HG02759 (cell line): Measurements from ENCODE around the gene PPP4R4.
"Not testable (repeated sequence)": the region's sequence is repeated elsewhere in the genome, so short reads cannot be mapped to it uniquely, and the experiment has no call there.

Experiments used
- ATAC-seq: cut with Tn5 transposase; IDR thresholded peaks from one replicate; pipeline ENCODE4 v1.9.1; 2021; ENCODE audit warnings: mild to moderate bottlenecking, moderate library complexity; ENCODE audit not compliant: unreplicated experiment

The PPP4R4 gene

DNA sequence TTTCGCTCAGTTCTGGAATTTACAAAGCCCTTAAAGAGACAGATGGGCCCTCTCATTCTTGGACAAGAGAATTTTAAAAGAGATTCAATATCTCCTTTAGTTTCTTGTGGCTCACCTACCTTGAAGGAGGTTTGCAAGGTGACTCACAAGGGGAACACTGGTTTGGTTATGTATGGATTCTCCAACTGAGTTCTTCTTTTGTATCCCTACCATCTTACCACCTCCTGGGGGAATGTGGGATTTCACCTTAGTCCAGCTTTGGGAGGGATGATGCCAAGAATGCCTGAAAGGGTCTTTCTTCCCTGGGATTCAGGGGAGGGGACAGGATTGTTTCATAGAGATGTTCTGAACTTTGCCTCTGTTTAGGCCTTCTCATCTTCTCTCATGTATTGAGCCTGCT lies 3.7 kb downstream of the PPP4R4 start:
- ATAC-seq, result no peak

DNA sequence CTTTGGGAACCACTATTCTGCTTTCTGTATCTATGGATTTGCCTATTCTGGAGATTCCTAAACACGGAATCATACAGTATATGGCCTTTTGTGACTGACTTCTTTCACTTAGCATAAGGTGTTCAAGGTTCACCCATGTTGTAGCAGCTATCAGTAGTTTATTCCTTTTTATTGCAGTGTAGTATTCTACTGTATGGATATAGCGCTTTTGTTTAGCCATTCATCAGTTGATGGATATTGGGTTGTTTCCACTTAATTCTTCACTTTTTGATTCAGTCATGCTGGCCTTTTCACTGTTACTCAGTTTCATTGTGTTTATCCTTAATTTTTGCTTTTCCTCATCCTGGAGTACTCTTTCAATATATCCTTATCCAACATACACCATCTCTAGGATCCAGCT lies 5.1 kb downstream of the PPP4R4 start:
- ATAC-seq, result no peak

DNA sequence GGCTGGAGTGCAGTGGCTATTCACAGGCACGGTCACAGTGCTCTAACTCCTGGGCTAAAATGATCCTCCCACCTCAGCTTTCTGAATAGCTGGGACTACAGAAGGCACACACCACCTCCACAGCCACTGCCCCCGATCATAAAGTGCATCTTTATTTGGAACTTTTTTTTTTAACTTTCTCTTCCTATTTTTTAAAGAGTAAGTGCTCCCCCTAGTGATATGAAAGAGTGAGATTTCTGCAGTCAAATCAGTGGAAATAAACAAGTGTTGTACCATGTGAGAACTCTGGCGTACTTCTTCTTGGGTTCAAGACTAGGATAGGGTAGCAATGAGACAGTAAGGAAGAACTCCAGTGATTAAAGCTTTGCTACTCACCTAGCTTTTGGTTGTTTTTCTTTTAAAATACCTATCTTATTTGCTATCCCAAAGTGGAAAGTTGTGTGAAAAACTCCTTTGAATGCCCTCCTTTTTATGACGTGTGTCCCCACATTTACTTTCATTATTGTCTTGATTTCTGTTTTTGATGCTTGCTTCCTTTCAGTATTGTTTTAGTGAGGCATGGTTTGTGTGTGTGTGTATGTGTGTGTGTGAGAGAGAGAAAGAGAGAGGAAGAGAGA lies 6.6 kb downstream of the PPP4R4 start:
- ATAC-seq, result no peak

DNA sequence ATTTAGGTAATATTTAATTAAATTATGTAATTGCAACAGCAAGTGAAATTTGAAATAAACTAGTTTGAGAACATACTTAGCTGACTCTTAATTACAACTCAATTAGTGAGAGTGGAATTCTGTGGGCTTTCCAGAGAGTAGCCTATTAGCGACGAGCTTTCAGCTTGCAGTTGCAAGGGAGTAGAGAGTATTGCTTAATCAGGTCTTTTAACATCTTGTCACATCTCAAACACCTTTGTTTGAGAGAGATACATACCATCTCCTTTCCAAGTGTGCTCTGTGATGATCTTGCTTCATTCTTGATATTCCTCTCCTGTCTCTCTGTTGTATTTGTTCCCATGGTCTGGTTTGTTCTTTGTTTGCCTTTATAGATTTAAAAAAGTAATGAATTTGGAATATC lies 7.7 kb downstream of the PPP4R4 start:
- ATAC-seq, result no peak

DNA sequence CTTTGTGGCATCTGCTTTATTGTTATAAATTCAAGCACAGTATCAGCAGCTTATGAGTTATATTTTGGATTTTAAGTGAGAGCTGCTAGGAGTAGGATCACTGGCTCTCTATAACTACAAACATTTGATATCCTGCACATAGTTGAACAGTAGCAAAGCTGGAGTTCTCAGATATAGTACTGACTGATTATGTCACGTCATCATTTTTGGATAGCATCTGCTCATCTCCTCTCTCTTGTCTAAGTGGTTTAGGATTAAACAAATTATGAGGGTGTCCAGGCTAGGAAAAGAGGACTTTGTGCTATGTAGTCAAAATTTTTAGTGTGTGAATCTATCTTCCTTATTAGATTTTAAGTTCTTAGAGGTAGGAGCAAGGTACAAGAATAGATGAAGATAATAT lies 18.4 kb downstream of the PPP4R4 start:
- no peak for ATAC-seq

DNA sequence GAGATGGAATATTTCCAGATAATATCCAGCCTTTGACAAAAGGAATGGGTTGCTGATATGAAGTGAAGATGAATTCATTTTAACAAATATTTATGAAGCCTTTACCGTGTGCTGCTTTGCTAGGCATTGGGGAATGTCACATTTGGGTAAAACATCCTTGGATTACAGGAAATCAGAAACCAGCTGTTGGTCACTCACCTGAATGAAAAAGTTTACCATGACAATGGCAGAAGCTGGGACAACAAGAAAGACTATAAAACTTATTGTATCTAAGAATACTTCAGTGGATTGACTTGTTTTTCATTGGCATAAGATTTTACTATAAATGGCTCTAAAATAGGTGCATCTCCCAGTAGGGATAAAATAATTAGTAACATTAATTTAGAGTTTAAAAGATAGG lies 19.7 kb downstream of the PPP4R4 start:
- ATAC-seq, result no peak

DNA sequence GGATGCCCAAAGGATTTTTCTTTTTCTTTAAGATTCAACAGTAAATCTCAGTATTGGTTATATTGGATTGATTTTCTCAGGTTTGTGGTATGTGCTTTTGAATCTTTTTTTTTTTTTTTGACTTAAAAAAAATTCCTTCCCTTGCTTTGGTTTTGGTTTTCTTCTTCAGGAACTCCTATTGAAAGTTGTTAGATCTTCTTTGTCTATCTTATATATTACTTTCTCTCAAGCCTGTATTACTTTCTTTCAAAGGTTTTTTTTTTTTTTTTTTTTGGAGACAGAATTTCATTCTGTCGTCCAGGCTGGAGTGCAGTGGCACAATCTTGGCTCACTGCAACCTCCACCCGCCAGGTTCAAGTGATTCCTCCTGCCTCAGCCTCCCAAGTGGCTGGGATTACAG lies 21.9 kb downstream of the PPP4R4 start:
- ATAC-seq, result no peak

DNA sequence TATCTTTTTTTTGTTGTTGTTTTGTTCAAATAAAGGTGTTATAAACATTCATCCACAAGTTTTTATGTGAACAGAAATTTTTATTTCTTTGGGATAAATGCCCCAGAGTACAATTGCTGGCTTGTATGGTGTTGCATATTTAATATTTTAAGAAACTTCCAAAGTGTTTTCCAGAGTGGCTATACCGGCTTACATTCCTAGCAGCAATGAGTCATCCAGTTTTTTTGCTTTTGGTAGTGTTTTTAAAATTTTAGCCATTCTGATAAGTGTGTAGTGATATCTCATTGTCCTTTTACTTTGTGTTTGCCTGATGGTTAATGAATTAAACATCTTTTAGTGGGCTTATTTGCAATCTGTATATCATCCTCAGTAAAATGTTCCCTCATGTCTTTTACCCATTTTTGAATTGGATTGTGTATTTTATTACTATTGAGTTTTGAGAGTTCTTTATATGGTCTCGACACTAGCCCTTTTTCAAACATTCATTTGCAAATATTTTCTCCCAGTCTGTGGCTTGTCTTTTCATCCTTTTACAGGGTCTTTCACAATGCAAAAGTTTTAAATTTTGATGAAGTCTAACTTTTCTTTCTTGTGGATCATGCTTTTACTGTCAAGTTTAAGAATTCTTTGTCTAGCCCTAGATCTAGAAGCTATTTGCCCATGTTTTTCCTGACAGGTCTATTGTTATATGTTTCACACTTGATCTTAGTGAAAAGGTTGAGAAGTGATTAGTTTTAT lies 29.5 kb downstream of the PPP4R4 start:
- ATAC-seq, result no peak

DNA sequence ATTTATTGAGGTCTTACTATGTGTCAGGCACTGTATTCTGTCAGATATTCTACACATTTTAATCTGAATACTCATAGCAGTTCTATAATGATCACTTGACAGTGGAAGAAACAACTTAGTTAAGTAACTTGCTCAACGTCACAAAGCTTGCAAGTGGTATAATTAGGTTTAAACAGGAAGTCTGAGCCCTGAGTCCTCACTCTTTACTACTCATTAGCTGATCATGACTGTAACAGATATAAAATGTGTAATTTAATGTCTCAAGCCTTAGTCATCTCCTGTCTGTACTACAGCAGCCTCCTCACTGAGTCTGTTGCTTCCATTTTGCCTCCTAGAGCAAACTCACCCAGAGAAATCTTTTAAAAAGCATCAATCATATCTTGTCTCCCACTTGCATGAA lies 38.9 kb downstream of the PPP4R4 start:
- ATAC-seq, result no peak

DNA sequence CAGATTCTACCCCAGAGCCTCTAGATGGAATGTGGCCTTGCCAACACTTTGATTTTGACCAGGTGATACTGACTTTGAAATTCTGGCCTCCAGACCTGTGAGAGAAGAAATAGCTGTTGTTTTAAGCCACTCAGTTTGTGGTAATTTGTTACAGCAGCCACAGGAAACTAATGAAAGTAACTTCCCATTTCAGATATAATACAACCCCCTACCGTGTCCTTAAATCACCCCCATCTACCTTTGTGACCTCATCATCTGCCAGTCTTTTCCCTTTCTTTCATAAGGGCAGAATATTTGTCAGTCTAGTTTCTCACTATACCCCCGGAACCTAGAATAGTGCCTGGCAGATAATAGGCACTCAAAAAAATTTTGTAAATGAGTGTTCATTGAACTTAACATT lies 39.6 kb downstream of the PPP4R4 start:
- no peak for ATAC-seq

DNA sequence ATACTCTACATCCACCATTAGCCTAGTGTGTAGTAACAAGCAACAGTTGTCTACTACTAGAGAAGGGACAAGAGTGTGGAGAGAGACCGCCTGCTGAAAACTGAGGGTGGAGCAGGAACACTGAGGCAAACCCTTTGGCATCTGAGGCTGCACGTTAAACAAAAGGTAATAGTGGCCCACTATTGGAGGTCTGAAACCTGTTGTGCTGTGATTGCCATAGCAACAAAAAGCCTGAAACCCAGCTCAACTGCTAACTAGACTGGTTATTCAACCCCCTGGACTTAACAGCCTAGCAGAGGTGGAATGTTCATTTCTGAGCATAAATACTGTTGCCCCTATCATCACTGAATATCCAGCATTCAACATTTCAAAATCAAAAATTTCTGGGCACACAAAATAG lies 43.0 kb downstream of the PPP4R4 start:
- no peak for ATAC-seq

DNA sequence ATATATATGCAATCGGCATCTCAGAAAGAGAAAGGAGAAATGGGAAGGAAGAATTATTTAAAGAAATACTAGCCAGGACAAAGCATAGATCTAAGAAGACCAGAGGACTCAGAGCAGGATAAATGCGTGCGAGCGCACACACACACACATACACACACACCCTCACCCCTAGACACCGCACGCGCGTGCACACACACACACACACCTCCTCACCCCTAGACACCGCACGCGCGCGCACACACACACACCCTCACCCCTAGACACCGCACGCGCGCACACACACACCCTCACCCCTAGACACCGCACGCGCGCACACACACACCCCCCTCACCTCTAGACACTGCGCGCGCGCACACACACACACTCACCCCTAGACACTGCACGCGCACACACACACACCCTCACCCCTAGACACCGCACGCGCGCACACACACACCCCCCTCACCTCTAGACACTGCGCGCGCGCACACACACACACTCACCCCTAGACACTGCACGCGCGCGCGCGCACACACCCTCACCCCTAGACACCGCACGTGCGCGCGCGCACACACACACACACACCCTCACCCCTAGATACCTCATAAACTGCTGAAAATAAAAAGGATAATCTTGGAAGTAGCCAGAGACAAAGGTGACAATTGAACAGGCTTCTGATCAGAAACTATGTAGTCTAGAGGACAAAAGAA lies 44.2 kb downstream of the PPP4R4 start:
- not testable (repeated sequence) for ATAC-seq

DNA sequence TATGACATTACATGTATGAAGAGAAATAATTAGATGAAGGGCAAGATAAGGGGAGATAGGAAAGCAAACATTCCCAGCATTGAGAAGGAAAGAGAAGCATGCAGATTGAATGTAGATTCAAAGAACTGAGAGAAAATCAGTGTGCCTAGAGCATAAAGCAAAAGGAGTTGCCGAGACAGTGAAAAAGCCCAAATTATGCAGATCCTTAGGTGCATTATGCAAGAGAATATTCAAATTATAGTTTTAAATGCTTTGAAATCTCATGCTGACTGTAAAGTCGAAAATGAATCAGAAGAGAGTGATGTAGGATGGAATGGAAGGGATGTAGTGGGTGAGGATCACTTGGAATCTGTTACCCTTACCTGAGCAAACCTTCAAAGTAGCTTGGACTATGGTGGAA lies 49.9 kb downstream of the PPP4R4 start:
- no peak for ATAC-seq

DNA sequence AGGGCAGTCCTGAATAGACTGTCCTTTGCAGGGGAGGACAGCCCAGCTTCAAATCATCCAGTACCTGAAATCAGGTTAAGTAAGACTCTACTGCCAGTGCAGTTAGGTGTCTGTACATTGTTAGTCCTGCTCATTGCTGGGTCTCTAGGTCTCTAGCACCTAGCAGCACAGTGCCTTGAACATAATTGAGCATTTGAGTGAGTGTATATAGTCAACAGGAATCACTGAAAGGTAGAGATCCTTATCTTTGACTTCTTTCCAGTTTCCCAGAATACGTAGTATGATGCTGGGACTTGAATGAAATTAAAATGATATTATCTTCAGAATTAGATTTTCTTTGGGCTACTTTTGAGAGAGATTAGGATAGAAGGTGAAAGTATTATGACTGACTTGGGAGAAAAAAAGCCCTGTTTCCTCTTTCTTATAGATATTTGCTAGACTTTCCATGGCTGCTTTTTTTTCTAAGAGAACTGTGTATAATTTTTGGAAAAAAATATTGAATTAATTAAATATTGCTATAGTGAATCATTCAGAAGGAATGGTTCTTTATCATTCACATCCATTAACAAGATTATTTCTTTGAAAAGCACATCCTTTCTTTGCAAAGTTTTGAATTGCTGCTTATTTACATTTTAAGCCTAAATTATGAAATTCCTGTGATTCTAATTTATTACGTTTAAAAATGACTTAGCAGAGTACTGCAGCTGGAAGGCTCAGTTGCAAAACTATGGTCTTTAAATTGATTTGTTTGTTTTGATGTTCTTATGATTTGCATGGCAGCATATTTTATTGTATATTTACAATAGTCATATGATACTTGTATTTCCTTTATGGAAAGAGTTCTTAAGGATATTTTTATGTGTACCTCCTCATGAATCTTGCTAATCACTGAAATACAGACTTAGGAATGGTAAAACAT lies 51.6 kb downstream of the PPP4R4 start:
- ATAC-seq, result no peak

DNA sequence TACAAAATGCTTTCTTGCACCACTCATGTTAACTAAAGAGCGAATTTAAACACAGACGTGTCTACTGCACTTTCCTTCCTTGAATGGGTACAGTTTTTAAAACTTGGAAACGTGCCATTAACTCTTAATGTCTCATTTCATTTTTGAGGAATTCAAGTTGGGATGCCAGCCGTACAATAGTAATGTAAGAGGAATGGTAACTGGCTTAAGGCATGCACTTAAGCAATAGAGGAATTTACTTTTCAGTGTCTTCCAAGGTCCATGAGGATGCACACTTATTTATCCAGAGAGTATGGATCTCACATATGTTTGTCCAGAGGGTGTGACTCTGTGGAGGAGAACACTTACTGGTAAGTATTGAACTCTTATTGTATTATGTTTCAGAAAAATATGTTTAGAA lies 52.9 kb downstream of the PPP4R4 start:
- ATAC-seq, result no peak

DNA sequence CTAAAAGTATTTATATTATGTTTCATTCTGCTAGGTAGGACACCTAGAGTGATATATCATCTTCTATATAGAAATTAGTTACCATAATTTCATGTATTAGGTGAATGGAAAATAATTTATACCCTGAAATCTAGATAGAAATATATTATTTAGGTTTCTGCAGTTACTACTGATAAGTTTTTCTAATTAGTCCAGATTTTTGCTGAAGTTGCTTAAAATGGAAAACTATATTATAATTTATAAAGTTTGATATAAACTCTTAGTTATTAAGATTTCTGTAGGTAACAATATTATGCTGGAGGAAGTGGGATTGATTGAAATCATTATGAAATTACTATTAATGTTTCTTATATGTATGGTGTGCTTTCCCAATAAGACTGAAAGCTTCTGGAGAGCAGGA lies 62.9 kb downstream of the PPP4R4 start:
- no peak for ATAC-seq

DNA sequence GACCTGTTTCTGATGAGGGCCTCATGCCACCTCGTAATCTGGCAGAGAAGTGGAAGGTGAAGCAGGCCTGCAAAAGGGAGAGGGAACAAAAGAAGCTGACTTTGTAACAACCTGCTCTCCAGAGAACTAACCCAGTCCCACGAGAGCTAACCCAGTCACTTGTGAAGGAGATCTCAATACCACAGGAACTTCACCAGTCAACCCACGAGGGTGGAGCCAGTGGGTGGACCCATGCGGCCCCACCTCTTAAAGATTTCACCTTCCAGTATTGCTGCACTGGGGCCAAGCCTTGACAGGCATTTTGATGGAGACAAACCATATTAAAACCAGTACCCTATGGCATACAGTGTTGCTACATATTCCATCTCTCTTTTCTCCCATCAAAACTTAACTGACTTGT lies 63.9 kb downstream of the PPP4R4 start:
- no peak for ATAC-seq

DNA sequence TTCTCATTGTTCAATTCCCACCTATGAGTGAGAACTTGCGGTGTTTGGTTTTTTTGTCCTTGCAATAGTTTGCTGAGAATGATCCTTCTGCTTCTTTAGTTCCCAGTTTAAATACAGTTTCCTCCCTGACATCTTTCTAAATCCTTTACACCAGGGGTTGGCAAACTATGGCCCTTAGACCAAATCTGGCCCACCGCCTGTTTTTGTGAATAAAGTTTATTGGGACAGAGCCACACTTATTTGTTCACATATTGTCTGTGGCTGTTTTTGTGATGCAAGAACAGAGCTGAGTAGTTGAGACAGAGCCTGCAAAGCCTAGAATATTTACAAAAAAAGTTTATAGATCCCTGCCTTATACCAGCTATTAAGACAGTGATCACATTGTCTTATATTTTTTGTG lies 65.3 kb downstream of the PPP4R4 start:
- ATAC-seq, result no peak

DNA sequence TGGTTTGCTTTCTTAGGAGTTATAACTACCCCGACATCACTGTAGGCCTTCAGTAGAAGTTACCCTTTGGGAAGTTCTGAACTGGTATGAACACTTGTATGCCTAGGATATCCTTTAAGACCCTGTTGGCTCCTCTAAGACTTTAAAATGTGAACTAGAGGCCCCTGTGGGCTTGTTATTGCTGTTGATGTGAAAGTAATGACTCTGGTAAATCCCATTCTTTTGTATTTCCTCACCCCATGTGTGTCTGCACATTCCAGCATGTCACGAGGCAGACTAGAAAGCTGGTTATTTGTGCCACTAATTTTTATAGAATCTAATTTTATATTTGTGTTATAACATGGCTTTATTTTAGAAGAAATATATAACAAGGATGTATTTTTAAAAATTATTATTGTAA lies 70.1 kb downstream of the PPP4R4 start:
- no peak for ATAC-seq

DNA sequence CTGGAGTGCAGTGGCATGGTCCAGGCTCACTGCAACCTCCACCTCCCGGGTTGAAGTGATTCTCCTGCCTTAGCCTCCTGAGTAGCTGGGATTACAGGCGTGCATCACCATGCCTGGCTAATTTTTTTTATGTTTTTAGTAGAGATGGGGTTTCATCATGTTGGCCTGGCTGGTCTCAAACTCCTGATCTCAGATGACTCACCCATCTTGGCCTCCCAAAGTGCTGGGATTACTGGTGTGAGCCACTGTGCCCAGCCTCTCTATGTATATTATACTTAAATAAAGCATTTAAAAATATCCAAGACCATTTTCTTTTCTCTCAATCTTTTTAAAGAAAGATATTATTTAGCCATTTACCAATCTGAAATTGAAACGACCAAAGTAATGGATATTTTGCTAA lies 90.1 kb downstream of the PPP4R4 start:
- not testable (repeated sequence) for ATAC-seq

DNA sequence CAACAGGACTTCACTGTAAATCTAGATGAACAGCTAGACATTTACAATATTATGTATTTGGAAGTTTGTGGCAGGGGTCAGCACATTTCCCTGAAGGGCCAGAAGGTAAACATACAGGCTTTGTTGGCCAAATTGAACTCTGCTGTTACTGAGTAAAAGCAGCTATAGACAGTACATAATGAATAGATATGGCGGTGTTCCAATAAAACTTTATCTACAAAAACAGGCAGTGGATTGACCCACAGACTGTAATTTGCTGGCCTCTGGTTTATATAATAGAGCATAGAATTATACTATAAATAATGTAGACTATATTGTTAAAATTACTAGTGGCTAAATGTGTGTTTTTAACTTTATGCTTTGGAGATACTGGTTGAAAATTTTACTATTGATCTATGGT lies 93.2 kb downstream of the PPP4R4 start:
- ATAC-seq, result no peak
